GM23338 (cell line): ENCODE data around the gene NCAPG. TPM values are rescaled to one million over a fixed set of nuclear protein-coding genes. Genes with fewer than 3 reads are reported as not detected.

Experiments
- ATAC-seq: fragments of 200-7000 bp; cut with Tn5 transposase; 3 replicates; pipeline ENCODE4 v1.9.1; 2020
- DNase-seq: peaks from one replicate; pipeline ENCODE4 v3.0.0-alpha.2; 2015; ENCODE audit warnings: low spot score
- H2AFZ ChIP-seq: fragments of 200-600 bp; sonication (generic); 2 replicates; pipeline ENCODE4 v1.8.0; 2016; ENCODE audit warnings: antibody characterized with exemption, mild to moderate bottlenecking, moderate library complexity
- H3F3A ChIP-seq: fragments of 200-600 bp; sonication (generic); replicated peaks from 2 replicates; pipeline ENCODE4 v1.8.0; 2017; ENCODE audit warnings: antibody characterized with exemption, mixed run types, low read depth
- H3K27ac ChIP-seq: fragments of 200-600 bp; sonication (generic); 2 replicates; pipeline ENCODE4 v1.6.1; 2016; ENCODE audit warnings: low read depth
- H3K27me3 ChIP-seq: fragments of 200-600 bp; sonication (generic); 2 replicates; pipeline ENCODE4 v1.8.0; 2016; ENCODE audit warnings: mild to moderate bottlenecking, mixed run types, moderate library complexity; ENCODE audit not compliant: insufficient read depth
- H3K36me3 ChIP-seq: fragments of 200-600 bp; sonication (generic); 2 replicates; pipeline ENCODE4 v1.8.0; 2016; ENCODE audit warnings: mild to moderate bottlenecking; ENCODE audit not compliant: insufficient read depth
- H3K4me1 ChIP-seq: fragments of 200-600 bp; sonication (generic); 2 replicates; pipeline ENCODE4 v1.8.0; 2016; ENCODE audit warnings: mild to moderate bottlenecking, moderate library complexity; ENCODE audit not compliant: insufficient read depth
- H3K4me2 ChIP-seq: fragments of 200-600 bp; sonication (generic); 2 replicates; pipeline ENCODE4 v1.7.1; 2017; ENCODE audit warnings: mixed run types
- H3K4me3 ChIP-seq: fragments of 200-600 bp; sonication (generic); 2 replicates; pipeline ENCODE4 v1.6.1; 2016; ENCODE audit warnings: mixed run types
- H3K79me2 ChIP-seq: fragments of 200-600 bp; sonication (generic); replicated peaks from 2 replicates; pipeline ENCODE4 v1.8.0; 2017; ENCODE audit warnings: mild to moderate bottlenecking; ENCODE audit not compliant: insufficient read depth
- H3K9me2 ChIP-seq: fragments of 200-600 bp; sonication (generic); 2 replicates; pipeline ENCODE4 v1.8.0; 2017; ENCODE audit not compliant: insufficient read depth
- H4K20me1 ChIP-seq: fragments of 200-600 bp; sonication (generic); replicated peaks from 2 replicates; pipeline ENCODE4 v1.8.0; 2017; ENCODE audit warnings: mild to moderate bottlenecking; ENCODE audit not compliant: insufficient read depth
- H3K27ac Mint-ChIP-seq: 2 replicates; pipeline ENCODE4 v1.8.0; 2020; ENCODE audit warnings: inconsistent platforms, mild to moderate bottlenecking, moderate library complexity, mixed read lengths
- H3K27me3 Mint-ChIP-seq: 3 replicates; pipeline ENCODE4 v1.8.0; 2022; ENCODE audit warnings: low read depth, mild to moderate bottlenecking, moderate library complexity, mixed read lengths, inconsistent platforms; ENCODE audit not compliant: insufficient read depth, poor library complexity
- H3K36me3 Mint-ChIP-seq: 3 replicates; pipeline ENCODE4 v1.8.0; 2021; ENCODE audit warnings: low read depth, mild to moderate bottlenecking, inconsistent platforms, moderate library complexity, mixed read lengths
- H3K4me1 Mint-ChIP-seq: 3 replicates; pipeline ENCODE4 v1.8.0; 2020; ENCODE audit warnings: mild to moderate bottlenecking, inconsistent platforms, mixed read lengths
- H3K4me3 Mint-ChIP-seq: 3 replicates; pipeline ENCODE4 v1.8.0; 2021; ENCODE audit warnings: moderate library complexity, mild to moderate bottlenecking, inconsistent platforms, mixed read lengths
- H3K9me3 Mint-ChIP-seq: 3 replicates; pipeline ENCODE4 v1.8.0; 2020; ENCODE audit warnings: moderate library complexity, mild to moderate bottlenecking, inconsistent platforms, mixed read lengths
- CREB1 ChIP-seq: fragments of 250-450 bp; sonication (Bioruptor Pico); IDR thresholded peaks from 2 replicates; pipeline ENCODE4 v1.5.0; 2020; ENCODE audit warnings: low read depth, mild to moderate bottlenecking, moderate library complexity
- CTCF ChIP-seq, 2 experiments: fragments of 200-600 bp in 1 of 2; sonication (generic) in 1 of 2; conservative IDR thresholded peaks; 2 replicates each; pipeline versions ENCODE4 v1.5.1 to v1.6.1; 2016 to 2017; ENCODE audit warnings: antibody characterized with exemption in 2 of 2, low read depth in 2 of 2, mild to moderate bottlenecking in 2 of 2, moderate library complexity in 1 of 2
- ETS1 ChIP-seq: IDR thresholded peaks from 2 replicates; pipeline ENCODE4 v1.6.1; 2016; ENCODE audit warnings: antibody characterized with exemption
- EZH2 ChIP-seq: fragments of 200-600 bp; sonication (generic); IDR thresholded peaks from one replicate; pipeline ENCODE4 v1.8.0; 2017; ENCODE audit warnings: antibody characterized with exemption, mild to moderate bottlenecking, low read depth; ENCODE audit not compliant: unreplicated experiment
- EZH2phosphoT487 ChIP-seq: fragments of 200-600 bp; sonication (generic); IDR thresholded peaks from one replicate; pipeline ENCODE4 v1.8.1; 2018; ENCODE audit warnings: antibody characterized with exemption; ENCODE audit not compliant: unreplicated experiment
- JUNB ChIP-seq: IDR thresholded peaks from one replicate; pipeline ENCODE4 v1.6.1; 2016; ENCODE audit warnings: antibody characterized with exemption; ENCODE audit not compliant: unreplicated experiment
- NANOG ChIP-seq: IDR thresholded peaks from 2 replicates; pipeline ENCODE4 v1.6.1; 2016; ENCODE audit warnings: antibody characterized with exemption, borderline replicate concordance
- POLR2AphosphoS5 ChIP-seq: IDR thresholded peaks from 2 replicates; pipeline ENCODE4 v1.6.1; 2016; ENCODE audit warnings: antibody characterized with exemption, low read depth
- REST ChIP-seq: IDR thresholded peaks from one replicate; pipeline ENCODE4 v1.6.1; 2018; ENCODE audit warnings: antibody characterized with exemption; ENCODE audit not compliant: unreplicated experiment
- STAT1 ChIP-seq: IDR thresholded peaks from one replicate; pipeline ENCODE4 v1.6.1; 2016; ENCODE audit warnings: antibody characterized with exemption; ENCODE audit not compliant: unreplicated experiment
- ZNF114 ChIP-seq: fragments of 250-450 bp; sonication (Bioruptor Pico); IDR thresholded peaks from 2 replicates; pipeline ENCODE4 v1.5.0; 2020; ENCODE audit warnings: mild to moderate bottlenecking, moderate library complexity
- ZNF331 ChIP-seq: fragments of 250-450 bp; sonication (Bioruptor Pico); IDR thresholded peaks from 2 replicates; pipeline ENCODE4 v1.5.0; 2020; ENCODE audit warnings: low read depth, mild to moderate bottlenecking, moderate library complexity
- ZNF462 ChIP-seq: fragments of 250-450 bp; sonication (Bioruptor Pico); IDR thresholded peaks from 2 replicates; pipeline ENCODE4 v1.5.0; 2020; ENCODE audit warnings: mild to moderate bottlenecking, moderate library complexity
- polyA plus RNA-seq: library from polyadenylated mRNA; unstranded; fragments of >200 nt; fragmentation: Nextera tagmentation; extraction: Ambion mirVana; gene quantifications from 2 replicates; pipeline ENCODE4 v1.2.1, GENCODE V29; 2016
- total RNA-seq: library from RNA; depleted of rRNA; stranded (reverse); fragments of >200 nt; shearing (Covaris generic); gene quantifications from 2 replicates; pipeline ENCODE4 v1.2.3, GENCODE V29; 2014

The NCAPG gene
- total and polyA plus RNA-seq, 2 experiments from 2014 or later = 24.4 to 45.8 TPM

- DNase-seq = no peak
- H3K27ac ChIP-seq = no peak overlapping the region
- no peak overlapping the region for H3K27ac Mint-ChIP-seq
- no peaks in the 10 kb centered on the region for H3K27me3 ChIP-seq
- TF ChIP-seq REST (no peak), EZH2phosphoT487 (no peak), ZNF462 (no peak), ZNF331 (CRISPR knock-in tag) (no peak), POLR2AphosphoS5 (no peak), EZH2 (no peak), NANOG (no peak), STAT1 (no peak), CTCF (conservative IDR thresholded peaks at IDR 0.05; ENCODE audit: low read depth in 2 of 2) (no peak), CREB1 (CRISPR knock-in tag) (no peak), JUNB (no peak), ZNF114 (CRISPR knock-in tag) (no peak), ETS1 (no peak)
- peaks cover 72% of the 10 kb centered on the region for H3K36me3 Mint-ChIP-seq
- no peaks in the 10 kb centered on the region for H3K4me1 Mint-ChIP-seq
- H3K27me3 Mint-ChIP-seq = peaks cover 3% of the 10 kb centered on the region
- H3K4me3 Mint-ChIP-seq = no peak overlapping the region
- peaks cover 3% of the 10 kb centered on the region; the same call in 1 of the 2 replicates for H4K20me1 ChIP-seq
- no peak overlapping the region for H3K4me2 ChIP-seq
- no peaks in the 10 kb centered on the region for H3K79me2 ChIP-seq
- H2AFZ ChIP-seq = no peak overlapping the region
- H3K4me1 ChIP-seq = no peaks in the 10 kb centered on the region
- H3K4me3 ChIP-seq = no peak overlapping the region
- H3K36me3 ChIP-seq = peaks cover 17% of the 10 kb centered on the region; the same call in 1 of the 2 replicates
- peaks cover 23% of the 10 kb centered on the region for H3K9me3 Mint-ChIP-seq
- no peak for ATAC-seq
- no peaks in the 10 kb centered on the region for H3F3A ChIP-seq
- 0 out of 2 replicates have a peak, but pooled peaks cover 3% of the 10 kb centered on the region for H3K9me2 ChIP-seq
These were observed 35.5 kb downstream of the NCAPG start for GRCh38 chr4:17846266-17846665.
